HepG2 (cell line): ENCODE results near the gene ACTRT2. TPM values are rescaled to one million over a fixed set of nuclear protein-coding genes. Genes with fewer than 3 reads are reported as not detected.

Source experiments
- HNRNPLL ChIP-seq: fragments of 200-400 bp; formaldehyde crosslinking; IDR thresholded peaks from 2 replicates; pipeline ENCODE4 v1.6.1; 2017; ENCODE audit warnings: mild to moderate bottlenecking, low read depth, low read length; ENCODE audit not compliant: poor library complexity, severe bottlenecking
- HOXA3 ChIP-seq: sonication (generic); formaldehyde crosslinking; IDR thresholded peaks from 2 replicates; pipeline ENCODE4 v1.5.0; 2020; ENCODE audit warnings: missing genetic modification reagents
- JDP2 ChIP-seq: sonication (generic); formaldehyde crosslinking; IDR thresholded peaks from 2 replicates; pipeline ENCODE4 v1.8.1; 2022; ENCODE audit warnings: missing genetic modification reagents, borderline replicate concordance
- MYC ChIP-seq: sonication (generic); formaldehyde crosslinking; IDR thresholded peaks from 2 replicates; pipeline ENCODE4 v1.9.0; 2021; ENCODE audit warnings: missing genetic modification reagents, borderline replicate concordance
- RAD21 ChIP-seq: fragments of 450-650 bp; formaldehyde crosslinking; IDR thresholded peaks from 2 replicates; pipeline ENCODE4 v1.5.0; 2020; ENCODE audit warnings: mild to moderate bottlenecking
- RBAK ChIP-seq: sonication (generic); formaldehyde crosslinking; IDR thresholded peaks from 2 replicates; pipeline ENCODE4 v1.5.1; 2020; ENCODE audit warnings: mild to moderate bottlenecking, missing genetic modification reagents
- TBX2 ChIP-seq: sonication (generic); formaldehyde crosslinking; IDR thresholded peaks from 2 replicates; pipeline ENCODE4 v1.5.0; 2020; ENCODE audit warnings: missing genetic modification reagents, mild to moderate bottlenecking, borderline replicate concordance
- XRCC5 ChIP-seq: fragments of 200-400 bp; formaldehyde crosslinking; optimal IDR thresholded peaks from 2 replicates; pipeline ENCODE3; 2017; ENCODE audit warnings: mild to moderate bottlenecking, low read length
- ZBTB7B ChIP-seq: sonication (generic); formaldehyde crosslinking; IDR thresholded peaks from 2 replicates; pipeline ENCODE4 v1.4.0; 2020; ENCODE audit warnings: missing genetic modification reagents
- ZNF30 ChIP-seq: sonication (generic); formaldehyde crosslinking; IDR thresholded peaks from 2 replicates; pipeline ENCODE4 v1.5.0; 2020; ENCODE audit warnings: mild to moderate bottlenecking, missing genetic modification reagents
- ZNF567 ChIP-seq: sonication (generic); formaldehyde crosslinking; IDR thresholded peaks from 2 replicates; pipeline ENCODE4 v1.8.1; 2023; ENCODE audit warnings: mild to moderate bottlenecking, missing genetic modification reagents, borderline replicate concordance
- ZSCAN20 ChIP-seq: sonication (generic); formaldehyde crosslinking; IDR thresholded peaks from 2 replicates; pipeline ENCODE4 v1.4.0; 2020; ENCODE audit warnings: missing genetic modification reagents, mild to moderate bottlenecking, borderline replicate concordance
- ZSCAN25 ChIP-seq: sonication (generic); formaldehyde crosslinking; IDR thresholded peaks from 2 replicates; pipeline ENCODE4 v1.8.0; 2022; ENCODE audit warnings: mild to moderate bottlenecking, missing genetic modification reagents
- polyA plus RNA-seq, 8 experiments: library from polyadenylated mRNA; depleted of rRNA in 3 of 8; stranded (reverse) in 7 of 8; unstranded in 1 of 8; fragments of >200 nt; fragmentation: Illumina TruSeq in 4 of 8; extraction: Trizol in 4 of 8; gene quantifications; 2 replicates each; pipeline versions ENCODE4 v1.2.1 to v1.2.3, GENCODE V29; 2011 to 2016; ENCODE audit warnings: low read depth in 4 of 8, missing spikeins in 1 of 8, mixed read lengths in 1 of 8; ENCODE audit not compliant: insufficient read depth in 1 of 8
- total RNA-seq, 5 experiments: library from RNA; depleted of rRNA; stranded (reverse); fragments of >200 nt; fragmentation: Illumina TruSeq; extraction: Trizol; gene quantifications; 2 replicates each; pipeline ENCODE4 v1.2.3, GENCODE V29; 2016; ENCODE audit warnings: low read depth in 1 of 5
- TF ChIP-seq, protein P1 (sequence below): sonication (generic); formaldehyde crosslinking; IDR thresholded peaks from 2 replicates; pipeline ENCODE4 v1.4.0; 2020; ENCODE audit warnings: mild to moderate bottlenecking, missing genetic modification reagents
- TF ChIP-seq, protein P2 (sequence below): sonication (generic); formaldehyde crosslinking; IDR thresholded peaks from 2 replicates; pipeline ENCODE4 v1.5.0; 2020; ENCODE audit warnings: mild to moderate bottlenecking, missing genetic modification reagents, moderate library complexity
- TF ChIP-seq, protein P3 (sequence below): sonication (generic); formaldehyde crosslinking; IDR thresholded peaks from 2 replicates; pipeline ENCODE4 v1.5.0; 2020; ENCODE audit warnings: mild to moderate bottlenecking, missing genetic modification reagents, borderline replicate concordance
- TF ChIP-seq, protein P4 (sequence below): sonication (generic); formaldehyde crosslinking; IDR thresholded peaks from 2 replicates; pipeline ENCODE4 v1.5.0; 2020; ENCODE audit warnings: mild to moderate bottlenecking, missing genetic modification reagents

Gene ACTRT2
- total and polyA plus RNA-seq, 2 of the 13 experiments (the other 11 are each of a cell fraction or from before 2014, with no cell fraction given) = not detected

DNA sequence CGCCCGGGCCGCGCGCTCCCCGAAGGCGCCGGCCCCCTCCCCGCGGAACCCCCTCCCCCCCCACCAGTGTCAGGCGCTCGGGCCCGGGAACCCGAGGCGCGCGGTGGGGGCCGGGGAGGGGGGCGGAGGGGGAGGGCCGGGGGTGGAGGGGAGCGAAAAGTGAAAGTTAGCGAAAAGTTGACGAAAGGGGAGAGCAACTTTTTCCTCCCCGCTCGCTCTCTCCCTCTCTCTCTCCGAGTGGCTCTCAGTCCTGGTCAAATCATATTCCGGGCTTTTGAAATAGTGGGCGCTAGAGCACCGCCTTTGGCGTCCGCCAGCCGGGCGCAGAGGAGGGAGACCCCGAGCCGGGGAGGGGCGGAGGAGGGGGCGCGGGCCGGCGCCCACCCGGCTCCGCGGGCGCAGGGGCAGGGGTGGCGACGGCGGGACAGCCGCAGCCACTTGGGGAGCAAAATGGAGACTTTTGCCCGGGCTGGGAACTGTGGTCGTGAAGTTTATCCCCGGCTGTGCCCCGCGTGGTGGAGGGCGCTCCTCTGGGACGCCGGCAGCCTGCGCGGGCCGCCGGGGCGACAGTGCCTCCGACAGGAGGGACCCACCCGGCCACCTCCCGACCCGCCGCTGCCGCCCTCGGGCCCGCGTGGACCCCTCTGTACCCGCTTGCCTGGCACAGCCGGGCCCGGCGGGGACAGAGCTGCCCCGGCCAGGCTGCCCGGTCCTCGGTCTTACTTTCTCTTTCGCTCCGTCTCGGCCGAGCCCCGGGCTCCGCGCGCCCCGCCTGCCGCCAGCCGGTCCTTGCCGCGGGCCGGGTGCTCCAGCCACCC is 48.4 kb downstream of the ACTRT2 start (continued):
- no peak for TF ChIP-seq ZNF30
- TF ChIP-seq, protein P1, sequence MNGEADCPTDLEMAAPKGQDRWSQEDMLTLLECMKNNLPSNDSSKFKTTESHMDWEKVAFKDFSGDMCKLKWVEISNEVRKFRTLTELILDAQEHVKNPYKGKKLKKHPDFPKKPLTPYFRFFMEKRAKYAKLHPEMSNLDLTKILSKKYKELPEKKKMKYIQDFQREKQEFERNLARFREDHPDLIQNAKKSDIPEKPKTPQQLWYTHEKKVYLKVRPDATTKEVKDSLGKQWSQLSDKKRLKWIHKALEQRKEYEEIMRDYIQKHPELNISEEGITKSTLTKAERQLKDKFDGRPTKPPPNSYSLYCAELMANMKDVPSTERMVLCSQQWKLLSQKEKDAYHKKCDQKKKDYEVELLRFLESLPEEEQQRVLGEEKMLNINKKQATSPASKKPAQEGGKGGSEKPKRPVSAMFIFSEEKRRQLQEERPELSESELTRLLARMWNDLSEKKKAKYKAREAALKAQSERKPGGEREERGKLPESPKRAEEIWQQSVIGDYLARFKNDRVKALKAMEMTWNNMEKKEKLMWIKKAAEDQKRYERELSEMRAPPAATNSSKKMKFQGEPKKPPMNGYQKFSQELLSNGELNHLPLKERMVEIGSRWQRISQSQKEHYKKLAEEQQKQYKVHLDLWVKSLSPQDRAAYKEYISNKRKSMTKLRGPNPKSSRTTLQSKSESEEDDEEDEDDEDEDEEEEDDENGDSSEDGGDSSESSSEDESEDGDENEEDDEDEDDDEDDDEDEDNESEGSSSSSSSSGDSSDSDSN (CRISPR knock-in tag) = peak; percentile 18; the same call in 1 of the 2 replicates
- peak; percentile 73 for TF ChIP-seq HNRNPLL
- TF ChIP-seq, protein P2, sequence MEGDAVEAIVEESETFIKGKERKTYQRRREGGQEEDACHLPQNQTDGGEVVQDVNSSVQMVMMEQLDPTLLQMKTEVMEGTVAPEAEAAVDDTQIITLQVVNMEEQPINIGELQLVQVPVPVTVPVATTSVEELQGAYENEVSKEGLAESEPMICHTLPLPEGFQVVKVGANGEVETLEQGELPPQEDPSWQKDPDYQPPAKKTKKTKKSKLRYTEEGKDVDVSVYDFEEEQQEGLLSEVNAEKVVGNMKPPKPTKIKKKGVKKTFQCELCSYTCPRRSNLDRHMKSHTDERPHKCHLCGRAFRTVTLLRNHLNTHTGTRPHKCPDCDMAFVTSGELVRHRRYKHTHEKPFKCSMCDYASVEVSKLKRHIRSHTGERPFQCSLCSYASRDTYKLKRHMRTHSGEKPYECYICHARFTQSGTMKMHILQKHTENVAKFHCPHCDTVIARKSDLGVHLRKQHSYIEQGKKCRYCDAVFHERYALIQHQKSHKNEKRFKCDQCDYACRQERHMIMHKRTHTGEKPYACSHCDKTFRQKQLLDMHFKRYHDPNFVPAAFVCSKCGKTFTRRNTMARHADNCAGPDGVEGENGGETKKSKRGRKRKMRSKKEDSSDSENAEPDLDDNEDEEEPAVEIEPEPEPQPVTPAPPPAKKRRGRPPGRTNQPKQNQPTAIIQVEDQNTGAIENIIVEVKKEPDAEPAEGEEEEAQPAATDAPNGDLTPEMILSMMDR (CRISPR knock-in tag) = peak; percentile 77
- TF ChIP-seq RAD21 (CRISPR knock-in tag) = peak; percentile 55
- TF ChIP-seq, protein P3, sequence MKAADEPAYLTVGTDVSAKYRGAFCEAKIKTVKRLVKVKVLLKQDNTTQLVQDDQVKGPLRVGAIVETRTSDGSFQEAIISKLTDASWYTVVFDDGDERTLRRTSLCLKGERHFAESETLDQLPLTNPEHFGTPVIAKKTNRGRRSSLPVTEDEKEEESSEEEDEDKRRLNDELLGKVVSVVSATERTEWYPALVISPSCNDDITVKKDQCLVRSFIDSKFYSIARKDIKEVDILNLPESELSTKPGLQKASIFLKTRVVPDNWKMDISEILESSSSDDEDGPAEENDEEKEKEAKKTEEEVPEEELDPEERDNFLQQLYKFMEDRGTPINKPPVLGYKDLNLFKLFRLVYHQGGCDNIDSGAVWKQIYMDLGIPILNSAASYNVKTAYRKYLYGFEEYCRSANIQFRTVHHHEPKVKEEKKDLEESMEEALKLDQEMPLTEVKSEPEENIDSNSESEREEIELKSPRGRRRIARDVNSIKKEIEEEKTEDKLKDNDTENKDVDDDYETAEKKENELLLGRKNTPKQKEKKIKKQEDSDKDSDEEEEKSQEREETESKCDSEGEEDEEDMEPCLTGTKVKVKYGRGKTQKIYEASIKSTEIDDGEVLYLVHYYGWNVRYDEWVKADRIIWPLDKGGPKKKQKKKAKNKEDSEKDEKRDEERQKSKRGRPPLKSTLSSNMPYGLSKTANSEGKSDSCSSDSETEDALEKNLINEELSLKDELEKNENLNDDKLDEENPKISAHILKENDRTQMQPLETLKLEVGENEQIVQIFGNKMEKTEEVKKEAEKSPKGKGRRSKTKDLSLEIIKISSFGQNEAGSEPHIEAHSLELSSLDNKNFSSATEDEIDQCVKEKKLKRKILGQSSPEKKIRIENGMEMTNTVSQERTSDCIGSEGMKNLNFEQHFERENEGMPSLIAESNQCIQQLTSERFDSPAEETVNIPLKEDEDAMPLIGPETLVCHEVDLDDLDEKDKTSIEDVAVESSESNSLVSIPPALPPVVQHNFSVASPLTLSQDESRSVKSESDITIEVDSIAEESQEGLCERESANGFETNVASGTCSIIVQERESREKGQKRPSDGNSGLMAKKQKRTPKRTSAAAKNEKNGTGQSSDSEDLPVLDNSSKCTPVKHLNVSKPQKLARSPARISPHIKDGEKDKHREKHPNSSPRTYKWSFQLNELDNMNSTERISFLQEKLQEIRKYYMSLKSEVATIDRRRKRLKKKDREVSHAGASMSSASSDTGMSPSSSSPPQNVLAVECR = peak; percentile 25; the same call in 1 of the 2 replicates
- TF ChIP-seq, protein P4, sequence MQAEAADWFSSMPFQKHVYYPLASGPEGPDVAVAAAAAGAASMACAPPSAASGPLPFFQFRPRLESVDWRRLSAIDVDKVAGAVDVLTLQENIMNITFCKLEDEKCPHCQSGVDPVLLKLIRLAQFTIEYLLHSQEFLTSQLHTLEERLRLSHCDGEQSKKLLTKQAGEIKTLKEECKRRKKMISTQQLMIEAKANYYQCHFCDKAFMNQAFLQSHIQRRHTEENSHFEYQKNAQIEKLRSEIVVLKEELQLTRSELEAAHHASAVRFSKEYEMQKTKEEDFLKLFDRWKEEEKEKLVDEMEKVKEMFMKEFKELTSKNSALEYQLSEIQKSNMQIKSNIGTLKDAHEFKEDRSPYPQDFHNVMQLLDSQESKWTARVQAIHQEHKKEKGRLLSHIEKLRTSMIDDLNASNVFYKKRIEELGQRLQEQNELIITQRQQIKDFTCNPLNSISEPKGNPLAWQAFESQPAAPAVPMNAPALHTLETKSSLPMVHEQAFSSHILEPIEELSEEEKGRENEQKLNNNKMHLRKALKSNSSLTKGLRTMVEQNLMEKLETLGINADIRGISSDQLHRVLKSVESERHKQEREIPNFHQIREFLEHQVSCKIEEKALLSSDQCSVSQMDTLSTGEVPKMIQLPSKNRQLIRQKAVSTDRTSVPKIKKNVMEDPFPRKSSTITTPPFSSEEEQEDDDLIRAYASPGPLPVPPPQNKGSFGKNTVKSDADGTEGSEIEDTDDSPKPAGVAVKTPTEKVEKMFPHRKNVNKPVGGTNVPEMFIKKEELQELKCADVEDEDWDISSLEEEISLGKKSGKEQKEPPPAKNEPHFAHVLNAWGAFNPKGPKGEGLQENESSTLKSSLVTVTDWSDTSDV (CRISPR knock-in tag) = 0 out of 2 replicates have a peak, but pooled peaks have one; percentile 30
- TF ChIP-seq ZSCAN25 (CRISPR knock-in tag) = peak; percentile 35; the same call in 1 of the 2 replicates
- no peak for TF ChIP-seq ZNF567 (CRISPR knock-in tag)
- TF ChIP-seq JDP2 (CRISPR knock-in tag) = no peak
- peak; percentile 31; the same call in 1 of the 2 replicates for TF ChIP-seq HOXA3 (CRISPR knock-in tag)
- TF ChIP-seq MYC = 0 out of 2 replicates have a peak, but pooled peaks have one; percentile 26
- TF ChIP-seq TBX2 (CRISPR knock-in tag) = no peak
- TF ChIP-seq ZBTB7B (CRISPR knock-in tag) = 0 out of 2 replicates have a peak, but pooled peaks have one; percentile 19
- no peak for TF ChIP-seq RBAK (CRISPR knock-in tag)
- peak; percentile 19 for TF ChIP-seq XRCC5
- peak; percentile 72 for TF ChIP-seq ZSCAN20
